ENCODE data around the gene EPHA10. TPM values are rescaled to one million over a fixed set of nuclear protein-coding genes. Genes with fewer than 3 reads are reported as not detected.

The EPHA10 gene
- total and polyA plus RNA-seq, 2 donors from 2014 or later, result 0.88 TPM; not detected in 1

DNA sequence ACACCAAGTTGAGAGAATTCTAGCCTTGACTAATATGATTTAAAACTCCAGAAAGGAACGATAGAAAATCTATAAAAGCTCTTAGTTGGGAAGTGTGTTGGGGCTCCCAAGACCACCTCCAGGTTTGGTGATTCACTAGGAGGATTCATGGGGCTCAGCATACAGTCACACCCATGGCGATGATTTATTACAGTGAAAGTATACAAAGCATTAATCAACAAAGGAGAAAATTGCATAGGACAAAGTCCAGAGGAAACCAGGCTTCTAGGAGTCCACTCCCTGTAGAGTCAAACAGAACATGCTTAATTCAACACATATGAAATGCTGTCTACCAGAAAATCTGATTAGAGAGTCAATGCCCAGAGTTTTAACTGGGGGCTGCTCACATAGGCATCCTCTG, 67.8 kb downstream of the EPHA10 start:
- FAIRE-seq (no peak), DNase-seq (no peak)
- no peaks in the 10 kb centered on the region for H3K9me3 ChIP-seq (ENCODE audit: control insufficient read depth in 2 of 3, insufficient read depth in 1 of 3, low read length in 3 of 3)
- peaks cover 0 to 4% (median 0%) of the 10 kb centered on the region in 3 donors for H3K4me1 ChIP-seq (ENCODE audit: control insufficient read depth in 2 of 3, insufficient read depth in 2 of 3, low read depth in 1 of 3, low read length in 3 of 3)
- TF ChIP-seq CTCF (IDR thresholded peaks at IDR 0.05; ENCODE audit: borderline replicate concordance, extremely low read depth, insufficient read depth), result no peak
- no peaks in the 10 kb centered on the region for H3K36me3 ChIP-seq (ENCODE audit: control insufficient read depth in 2 of 3, insufficient read depth in 3 of 3, low read length in 3 of 3)
- no peak overlapping the region for H3K27ac ChIP-seq (ENCODE audit: low read depth in 2 of 2, low read length in 2 of 2)
- no peak overlapping the region for H3K9ac ChIP-seq (ENCODE audit: low read length in 3 of 3)
- intact Hi-C loops (cut with DNase I), result no loop called here
- no peaks in the 10 kb centered on the region for H3K27me3 ChIP-seq (ENCODE audit: control insufficient read depth, insufficient read depth, low read length)
- H3K4me3 ChIP-seq (ENCODE audit: low read length in 3 of 3), result no peak overlapping the region

GRCh38 chr1:37692834-37693175, 72.1 kb downstream of the EPHA10 start:
- H3K9me3 ChIP-seq (ENCODE audit: control insufficient read depth in 2 of 3, insufficient read depth in 1 of 3, low read length in 3 of 3), result no peaks in the 10 kb centered on the region
- peak in 1 of 5 donors; percentile 67 for DNase-seq
- no peaks in the 10 kb centered on the region for H3K36me3 ChIP-seq (ENCODE audit: control insufficient read depth in 2 of 3, insufficient read depth in 3 of 3, low read length in 3 of 3)
- no peak for TF ChIP-seq CTCF (IDR thresholded peaks at IDR 0.05; ENCODE audit: borderline replicate concordance, extremely low read depth, insufficient read depth)
- H3K9ac ChIP-seq (ENCODE audit: low read length in 3 of 3), result peak overlapping the region in 2 of 3 donors; percentile 46 to 78
- H3K27ac ChIP-seq (ENCODE audit: low read depth in 2 of 2, low read length in 2 of 2), result no peak overlapping the region
- peak overlapping the region; percentile 79 to 93 (median 91) for H3K4me3 ChIP-seq (ENCODE audit: low read length in 3 of 3)
- no peak for FAIRE-seq
- no peaks in the 10 kb centered on the region for H3K27me3 ChIP-seq (ENCODE audit: control insufficient read depth, insufficient read depth, low read length)
- intact Hi-C loops (cut with DNase I), result no loop called here
- peaks cover 0 to 22% (median 16%) of the 10 kb centered on the region in 3 donors for H3K4me1 ChIP-seq (ENCODE audit: control insufficient read depth in 2 of 3, insufficient read depth in 2 of 3, low read depth in 1 of 3, low read length in 3 of 3)

- peak; percentile 67 for TF ChIP-seq CTCF (IDR thresholded peaks at IDR 0.05; ENCODE audit: borderline replicate concordance, extremely low read depth, insufficient read depth)
- Histone ChIP-seq H3K36me3 (ENCODE audit: control insufficient read depth in 2 of 3, insufficient read depth in 3 of 3, low read length in 3 of 3) (no peaks in the 10 kb centered on the region), H3K9ac (ENCODE audit: low read length in 3 of 3) (peak within 1 kb of the TSS; percentile 68 to 78 (median 78)), H3K27ac (ENCODE audit: low read depth in 2 of 2, low read length in 2 of 2) (peak within 1 kb of the TSS in 1 of 2 donors; percentile 51), H3K4me3 (ENCODE audit: low read length in 3 of 3) (peak within 1 kb of the TSS; percentile 79 to 94 (median 93)), H3K9me3 (ENCODE audit: control insufficient read depth in 2 of 3, insufficient read depth in 1 of 3, low read length in 3 of 3) (no peaks in the 10 kb centered on the region), H3K27me3 (ENCODE audit: control insufficient read depth, insufficient read depth, low read length) (no peaks in the 10 kb centered on the region), H3K4me1 (ENCODE audit: control insufficient read depth in 2 of 3, insufficient read depth in 2 of 3, low read depth in 1 of 3, low read length in 3 of 3) (peaks cover 0 to 22% (median 16%) of the 10 kb centered on the region in 3 donors)
- peak; percentile 99 for DNase-seq
- intact Hi-C loops (cut with DNase I), result no loop called here
- FAIRE-seq, result peak; percentile 54
Measured at GRCh38 chr1:37692078-37692833, 72.7 kb downstream of the EPHA10 start, which contains the start of gene CDCA8. TSS of gene CDCA8 (plus strand) at chr1:37692516. CDS start at chr1:37692691, 175 bp downstream.
